ENCODE data around the gene PROCA1. TPM values are rescaled to one million over a fixed set of nuclear protein-coding genes. Genes with fewer than 3 reads are reported as not detected.

Gene PROCA1
- total RNA-seq, 1 donor from 2014 or later: 3.4 TPM

DNA sequence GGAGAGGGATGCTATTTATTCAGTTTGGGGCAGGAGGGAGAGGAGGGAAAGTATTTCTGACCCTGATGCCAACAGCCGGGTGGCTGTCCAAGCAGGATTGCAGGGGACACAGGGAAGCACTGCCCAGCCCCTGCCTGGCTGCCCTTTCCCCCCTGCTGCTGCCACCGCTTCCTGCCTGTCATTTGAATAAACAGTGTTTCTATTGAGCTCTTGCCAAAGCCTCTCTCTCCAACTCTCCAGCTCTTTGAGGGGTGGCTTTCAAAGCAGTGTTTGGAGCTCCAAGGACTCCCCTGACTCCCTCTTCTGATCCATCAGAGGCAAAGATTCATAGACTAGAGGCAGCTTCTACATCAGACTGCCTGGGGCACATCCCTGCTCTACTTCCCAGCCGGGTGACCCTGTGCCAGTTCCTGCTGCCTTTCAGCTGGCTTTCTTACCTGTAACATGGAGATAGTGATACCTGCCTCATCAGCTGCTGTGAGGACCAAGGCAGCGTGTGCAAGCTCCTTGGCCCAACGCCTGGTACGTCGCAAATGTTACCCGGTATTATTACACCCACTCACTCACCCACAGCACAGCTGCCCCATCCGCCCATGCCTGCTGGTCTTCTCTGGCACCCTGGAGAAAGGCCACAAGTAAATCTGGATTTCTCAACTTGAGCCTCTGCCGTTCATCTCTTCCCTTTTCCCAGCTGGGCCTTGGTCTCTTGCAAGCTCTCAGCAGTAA is 9.5 kb downstream of the PROCA1 start:
- Histone ChIP-seq H3K9ac (ENCODE audit: low read length) (no peak overlapping the region), H2AFZ (ENCODE audit: low read depth, low read length) (no peak overlapping the region), H3K27me3 (ENCODE audit: insufficient read depth, low read length) (no peaks in the 10 kb centered on the region), H3K4me1 (ENCODE audit: insufficient read depth, low read length) (no peaks in the 10 kb centered on the region), H3K4me3 (ENCODE audit: insufficient read depth, low read depth, low read length) (no peak overlapping the region), H3K36me3 (ENCODE audit: insufficient read depth, low read length) (peaks cover 47% of the 10 kb centered on the region), H3K4me2 (ENCODE audit: low read length) (no peak overlapping the region), H3K79me2 (ENCODE audit: insufficient read depth, low read length) (no peaks in the 10 kb centered on the region), H4K20me1 (ENCODE audit: insufficient read depth, low read length) (peaks cover 41% of the 10 kb centered on the region), H3K27ac (ENCODE audit: low read depth, low read length) (no peak overlapping the region), H3K9me3 (ENCODE audit: insufficient read depth, low read depth, low read length) (no peaks in the 10 kb centered on the region)
- Mint-ChIP-seq H3K4me1 (ENCODE audit: low read depth, unreplicated experiment) (no peaks in the 10 kb centered on the region), H3K27me3 (ENCODE audit: low read depth, unreplicated experiment) (no peaks in the 10 kb centered on the region), H3K36me3 (ENCODE audit: low read depth, unreplicated experiment) (peaks cover 34% of the 10 kb centered on the region), H3K9me3 (ENCODE audit: unreplicated experiment) (no peaks in the 10 kb centered on the region), H3K27ac (ENCODE audit: unreplicated experiment) (no peak overlapping the region), H3K4me3 (ENCODE audit: unreplicated experiment) (no peak overlapping the region)
- no peak for TF ChIP-seq CTCF (IDR thresholded peaks at IDR 0.05; ENCODE audit: insufficient read depth, low read depth, low read length)
- no peak for TF ChIP-seq EZH2 (IDR thresholded peaks at IDR 0.05; ENCODE audit: insufficient read depth, low read length)
- DNase-seq (ENCODE audit: low read depth) (no peak), FAIRE-seq (no peak)

DNA sequence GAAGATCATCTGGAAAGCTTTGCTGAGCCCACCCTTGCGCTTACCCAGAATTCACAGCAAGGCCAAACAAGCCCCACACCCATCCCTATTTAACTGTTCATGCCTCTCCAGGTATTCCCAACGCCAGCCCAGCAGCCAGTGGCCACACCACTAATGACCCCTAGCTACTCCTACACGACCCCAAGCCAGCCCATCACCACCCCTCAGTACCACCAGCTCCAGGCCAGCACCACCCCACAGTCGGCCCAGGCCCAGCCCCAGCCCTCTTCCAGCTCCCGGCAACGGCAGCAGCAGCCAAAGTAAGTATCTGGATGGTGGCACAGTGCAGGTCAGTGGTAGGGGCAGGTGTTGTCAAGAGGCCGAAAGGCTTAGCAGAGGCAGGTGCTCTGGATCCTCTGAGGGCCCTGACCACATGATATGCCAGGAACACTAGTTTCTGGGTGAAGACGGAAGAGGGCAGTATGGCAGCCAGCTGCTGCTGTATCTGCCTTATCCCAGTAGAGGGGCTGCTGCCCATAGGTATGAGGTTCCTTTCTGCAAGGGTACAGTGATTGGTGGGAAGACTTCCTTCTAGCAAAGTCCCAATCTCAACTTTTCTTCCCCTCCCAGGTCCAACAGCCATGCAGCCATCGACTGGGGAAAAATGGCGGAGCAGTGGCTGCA is 10.7 kb downstream of the PROCA1 start:
- no peak overlapping the region for H3K27ac Mint-ChIP-seq (ENCODE audit: unreplicated experiment)
- Histone ChIP-seq H3K9ac (ENCODE audit: low read length) (no peak overlapping the region), H3K9me3 (ENCODE audit: insufficient read depth, low read depth, low read length) (no peaks in the 10 kb centered on the region), H3K27ac (ENCODE audit: low read depth, low read length) (no peak overlapping the region), H3K4me2 (ENCODE audit: low read length) (no peak overlapping the region), H4K20me1 (ENCODE audit: insufficient read depth, low read length) (peaks cover 41% of the 10 kb centered on the region), H3K4me1 (ENCODE audit: insufficient read depth, low read length) (no peaks in the 10 kb centered on the region), H2AFZ (ENCODE audit: low read depth, low read length) (no peak overlapping the region), H3K36me3 (ENCODE audit: insufficient read depth, low read length) (peaks cover 51% of the 10 kb centered on the region), H3K4me3 (ENCODE audit: insufficient read depth, low read depth, low read length) (no peak overlapping the region), H3K79me2 (ENCODE audit: insufficient read depth, low read length) (no peaks in the 10 kb centered on the region), H3K27me3 (ENCODE audit: insufficient read depth, low read length) (no peaks in the 10 kb centered on the region)
- no peaks in the 10 kb centered on the region for H3K9me3 Mint-ChIP-seq (ENCODE audit: unreplicated experiment)
- H3K27me3 Mint-ChIP-seq (ENCODE audit: low read depth, unreplicated experiment): no peaks in the 10 kb centered on the region
- DNase-seq (ENCODE audit: low read depth): no peak
- H3K4me1 Mint-ChIP-seq (ENCODE audit: low read depth, unreplicated experiment): no peaks in the 10 kb centered on the region
- TF ChIP-seq EZH2 (IDR thresholded peaks at IDR 0.05; ENCODE audit: insufficient read depth, low read length) (no peak), CTCF (IDR thresholded peaks at IDR 0.05; ENCODE audit: insufficient read depth, low read depth, low read length) (no peak)
- H3K4me3 Mint-ChIP-seq (ENCODE audit: unreplicated experiment): peak overlapping the region; percentile 27
- peaks cover 31% of the 10 kb centered on the region for H3K36me3 Mint-ChIP-seq (ENCODE audit: low read depth, unreplicated experiment)
- FAIRE-seq: no peak

GRCh38 chr17:28700278-28700677 is 11.4 kb downstream of the PROCA1 start:
- no peak overlapping the region for H3K27ac Mint-ChIP-seq (ENCODE audit: unreplicated experiment)
- Histone ChIP-seq H3K4me1 (ENCODE audit: insufficient read depth, low read length) (no peaks in the 10 kb centered on the region), H3K9ac (ENCODE audit: low read length) (no peak overlapping the region), H3K36me3 (ENCODE audit: insufficient read depth, low read length) (peaks cover 57% of the 10 kb centered on the region), H3K9me3 (ENCODE audit: insufficient read depth, low read depth, low read length) (no peaks in the 10 kb centered on the region), H4K20me1 (ENCODE audit: insufficient read depth, low read length) (peaks cover 41% of the 10 kb centered on the region), H2AFZ (ENCODE audit: low read depth, low read length) (no peak overlapping the region), H3K27me3 (ENCODE audit: insufficient read depth, low read length) (no peaks in the 10 kb centered on the region), H3K79me2 (ENCODE audit: insufficient read depth, low read length) (no peaks in the 10 kb centered on the region), H3K4me3 (ENCODE audit: insufficient read depth, low read depth, low read length) (no peak overlapping the region), H3K4me2 (ENCODE audit: low read length) (no peak overlapping the region), H3K27ac (ENCODE audit: low read depth, low read length) (no peak overlapping the region)
- peaks cover 30% of the 10 kb centered on the region for H3K36me3 Mint-ChIP-seq (ENCODE audit: low read depth, unreplicated experiment)
- TF ChIP-seq EZH2 (IDR thresholded peaks at IDR 0.05; ENCODE audit: insufficient read depth, low read length) (no peak), CTCF (IDR thresholded peaks at IDR 0.05; ENCODE audit: insufficient read depth, low read depth, low read length) (no peak)
- no peak overlapping the region for H3K4me3 Mint-ChIP-seq (ENCODE audit: unreplicated experiment)
- no peaks in the 10 kb centered on the region for H3K4me1 Mint-ChIP-seq (ENCODE audit: low read depth, unreplicated experiment)
- no peaks in the 10 kb centered on the region for H3K27me3 Mint-ChIP-seq (ENCODE audit: low read depth, unreplicated experiment)
- FAIRE-seq (no peak), DNase-seq (ENCODE audit: low read depth) (no peak)
- H3K9me3 Mint-ChIP-seq (ENCODE audit: unreplicated experiment): no peaks in the 10 kb centered on the region
